ENCODE data around the gene CPT2.

GRCh38 chr1:53182111-53182593 lies 14.5 kb upstream of the CPT2 start:
- TF ChIP-seq CTCF (IDR thresholded peaks at IDR 0.05), result peak; percentile 78 to 90 (median 84)
- TF ChIP-seq POLR2A (IDR thresholded peaks at IDR 0.05), result no peak
